Measurements from ENCODE around the gene PEX5L.

Gene PEX5L

GRCh38 chr3:179871782-179872181 lies 165.0 kb downstream of the PEX5L start:
- no peak overlapping the region for H3K9ac ChIP-seq (ENCODE audit: low read length)
- H3K4me2 ChIP-seq (ENCODE audit: low read depth, low read length) = no peak overlapping the region
- no peak overlapping the region for H3K4me3 ChIP-seq (ENCODE audit: low read length)
- no peaks in the 10 kb centered on the region for H3K4me1 ChIP-seq (ENCODE audit: low read length)
- no peaks in the 10 kb centered on the region for H3K79me2 ChIP-seq (ENCODE audit: low read length)
- no peaks in the 10 kb centered on the region for H3K36me3 ChIP-seq (replicated peaks; ENCODE audit: insufficient read depth, low read length)
- TF ChIP-seq EZH2phosphoT487 (IDR thresholded peaks at IDR 0.05; ENCODE audit: low read length) (no peak), CTCF (IDR thresholded peaks at IDR 0.05; ENCODE audit: low read length) (no peak), EZH2 (optimal IDR thresholded peaks at IDR 0.05; ENCODE audit: low read depth, low read length) (no peak)
- DNase-seq = no peak
- H2AFZ ChIP-seq (ENCODE audit: low read length) = peak overlapping the region; percentile 3; the same call in 1 of the 2 replicates
- no peaks in the 10 kb centered on the region for H4K20me1 ChIP-seq (ENCODE audit: insufficient read depth, low read length)
- H3K9me3 ChIP-seq (replicated peaks; ENCODE audit: insufficient read depth, low read length) = no peaks in the 10 kb centered on the region
- H3K27ac ChIP-seq (ENCODE audit: low read length) = no peak overlapping the region
- no peaks in the 10 kb centered on the region for H3K9me2 ChIP-seq (replicated peaks; ENCODE audit: insufficient read depth, low read length)
- H3K27me3 ChIP-seq (replicated peaks; ENCODE audit: insufficient read depth, low read length) = no peaks in the 10 kb centered on the region
- no peaks in the 10 kb centered on the region for H3F3A ChIP-seq (ENCODE audit: insufficient read depth, low read length)

GRCh38 chr3:179868715-179869114 lies 168.0 kb downstream of the PEX5L start:
- no peaks in the 10 kb centered on the region for H3K36me3 ChIP-seq (replicated peaks; ENCODE audit: insufficient read depth, low read length)
- H3K27ac ChIP-seq (ENCODE audit: low read length) = no peak overlapping the region
- no peaks in the 10 kb centered on the region for H3K9me3 ChIP-seq (replicated peaks; ENCODE audit: insufficient read depth, low read length)

GRCh38 chr3:179867961-179868360 lies 168.8 kb downstream of the PEX5L start:
- no peaks in the 10 kb centered on the region for H3F3A ChIP-seq (ENCODE audit: insufficient read depth, low read length)
- H3K9ac ChIP-seq (ENCODE audit: low read length) = no peak overlapping the region
- H2AFZ ChIP-seq (ENCODE audit: low read length) = no peak overlapping the region
- no peaks in the 10 kb centered on the region for H4K20me1 ChIP-seq (ENCODE audit: insufficient read depth, low read length)
- H3K4me2 ChIP-seq (ENCODE audit: low read depth, low read length) = no peak overlapping the region
- H3K27ac ChIP-seq (ENCODE audit: low read length) = no peak overlapping the region
- H3K4me3 ChIP-seq (ENCODE audit: low read length) = no peak overlapping the region
- H3K79me2 ChIP-seq (ENCODE audit: low read length) = no peaks in the 10 kb centered on the region
- no peaks in the 10 kb centered on the region for H3K36me3 ChIP-seq (replicated peaks; ENCODE audit: insufficient read depth, low read length)
- no peaks in the 10 kb centered on the region for H3K9me2 ChIP-seq (replicated peaks; ENCODE audit: insufficient read depth, low read length)
- no peaks in the 10 kb centered on the region for H3K27me3 ChIP-seq (replicated peaks; ENCODE audit: insufficient read depth, low read length)
- no peak for DNase-seq
- no peaks in the 10 kb centered on the region for H3K4me1 ChIP-seq (ENCODE audit: low read length)
- no peak for TF ChIP-seq EZH2phosphoT487 (IDR thresholded peaks at IDR 0.05; ENCODE audit: low read length)
- no peaks in the 10 kb centered on the region for H3K9me3 ChIP-seq (replicated peaks; ENCODE audit: insufficient read depth, low read length)

More at GRCh38 chr3:179868715-179869114, 168.0 kb downstream of the PEX5L start:
- DNase-seq = no peak
- H2AFZ ChIP-seq (ENCODE audit: low read length) = no peak overlapping the region
- H3K4me2 ChIP-seq (ENCODE audit: low read depth, low read length) = no peak overlapping the region
- H3F3A ChIP-seq (ENCODE audit: insufficient read depth, low read length) = no peaks in the 10 kb centered on the region
- H3K9ac ChIP-seq (ENCODE audit: low read length) = no peak overlapping the region
- no peak overlapping the region for H3K4me3 ChIP-seq (ENCODE audit: low read length)
- H3K9me2 ChIP-seq (replicated peaks; ENCODE audit: insufficient read depth, low read length) = no peaks in the 10 kb centered on the region
- no peaks in the 10 kb centered on the region for H4K20me1 ChIP-seq (ENCODE audit: insufficient read depth, low read length)
- no peaks in the 10 kb centered on the region for H3K4me1 ChIP-seq (ENCODE audit: low read length)
- H3K79me2 ChIP-seq (ENCODE audit: low read length) = no peaks in the 10 kb centered on the region
- TF ChIP-seq EZH2 (optimal IDR thresholded peaks at IDR 0.05; ENCODE audit: low read depth, low read length) (no peak), CTCF (IDR thresholded peaks at IDR 0.05; ENCODE audit: low read length) (no peak), EZH2phosphoT487 (IDR thresholded peaks at IDR 0.05; ENCODE audit: low read length) (no peak)
- H3K27me3 ChIP-seq (replicated peaks; ENCODE audit: insufficient read depth, low read length) = no peaks in the 10 kb centered on the region

- no peak overlapping the region for H2AFZ ChIP-seq (ENCODE audit: low read length)
- no peak overlapping the region for H3K27ac ChIP-seq (ENCODE audit: low read length)
- no peaks in the 10 kb centered on the region for H3K9me2 ChIP-seq (replicated peaks; ENCODE audit: insufficient read depth, low read length)
- H3K4me3 ChIP-seq (ENCODE audit: low read length) = no peak overlapping the region
- no peaks in the 10 kb centered on the region for H3K79me2 ChIP-seq (ENCODE audit: low read length)
- no peaks in the 10 kb centered on the region for H4K20me1 ChIP-seq (ENCODE audit: insufficient read depth, low read length)
- TF ChIP-seq EZH2 (optimal IDR thresholded peaks at IDR 0.05; ENCODE audit: low read depth, low read length) (no peak), EZH2phosphoT487 (IDR thresholded peaks at IDR 0.05; ENCODE audit: low read length) (no peak), CTCF (IDR thresholded peaks at IDR 0.05; ENCODE audit: low read length) (no peak)
- no peak for DNase-seq
- H3K4me1 ChIP-seq (ENCODE audit: low read length) = no peaks in the 10 kb centered on the region
- no peaks in the 10 kb centered on the region for H3K36me3 ChIP-seq (replicated peaks; ENCODE audit: insufficient read depth, low read length)
- no peaks in the 10 kb centered on the region for H3F3A ChIP-seq (ENCODE audit: insufficient read depth, low read length)
- no peak overlapping the region for H3K9ac ChIP-seq (ENCODE audit: low read length)
- H3K9me3 ChIP-seq (replicated peaks; ENCODE audit: insufficient read depth, low read length) = no peaks in the 10 kb centered on the region
- no peak overlapping the region for H3K4me2 ChIP-seq (ENCODE audit: low read depth, low read length)
- no peaks in the 10 kb centered on the region for H3K27me3 ChIP-seq (replicated peaks; ENCODE audit: insufficient read depth, low read length)
Observed at GRCh38 chr3:179865861-179866505, 170.8 kb downstream of the PEX5L start.

Measured in MM.1S (cell line).